DOHH2 (cell line): Measurements from ENCODE around the gene ZBTB7A.

Source experiments
- EZH2phosphoT487 ChIP-seq: fragments of 200-600 bp; sonication (generic); IDR thresholded peaks from 2 replicates; pipeline ENCODE4 v1.6.1; 2017; ENCODE audit warnings: borderline replicate concordance, mild to moderate bottlenecking, antibody characterized with exemption, low read length, moderate library complexity, mixed read lengths
- TF ChIP-seq, protein P1 (sequence below): fragments of 200-600 bp; sonication (generic); IDR thresholded peaks from one replicate; pipeline ENCODE4 v1.5.1; 2014; ENCODE audit warnings: antibody characterized with exemption, mild to moderate bottlenecking, low read depth, low read length; ENCODE audit not compliant: poor library complexity, severe bottlenecking

DNA sequence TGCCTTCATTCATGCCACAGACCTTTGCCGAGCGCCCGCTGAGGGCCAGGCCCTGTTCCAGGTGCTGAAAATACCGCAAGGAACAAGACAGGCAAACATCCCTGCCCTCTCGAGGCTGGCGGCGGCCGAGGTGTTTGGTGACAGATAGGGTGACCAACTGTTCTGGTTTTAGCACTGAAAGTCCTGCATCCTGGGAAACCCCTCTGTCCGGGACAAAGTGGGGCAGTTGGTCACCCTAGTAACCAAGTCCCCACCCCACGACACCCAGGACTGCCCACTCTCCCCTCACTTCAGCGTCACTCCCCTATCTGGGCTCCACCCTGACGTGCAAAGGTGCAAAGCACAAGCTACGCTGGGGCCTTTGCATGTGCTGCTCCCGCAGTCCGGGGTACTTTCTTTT, 17.3 kb downstream of the ZBTB7A start:
- TF ChIP-seq, protein P1, sequence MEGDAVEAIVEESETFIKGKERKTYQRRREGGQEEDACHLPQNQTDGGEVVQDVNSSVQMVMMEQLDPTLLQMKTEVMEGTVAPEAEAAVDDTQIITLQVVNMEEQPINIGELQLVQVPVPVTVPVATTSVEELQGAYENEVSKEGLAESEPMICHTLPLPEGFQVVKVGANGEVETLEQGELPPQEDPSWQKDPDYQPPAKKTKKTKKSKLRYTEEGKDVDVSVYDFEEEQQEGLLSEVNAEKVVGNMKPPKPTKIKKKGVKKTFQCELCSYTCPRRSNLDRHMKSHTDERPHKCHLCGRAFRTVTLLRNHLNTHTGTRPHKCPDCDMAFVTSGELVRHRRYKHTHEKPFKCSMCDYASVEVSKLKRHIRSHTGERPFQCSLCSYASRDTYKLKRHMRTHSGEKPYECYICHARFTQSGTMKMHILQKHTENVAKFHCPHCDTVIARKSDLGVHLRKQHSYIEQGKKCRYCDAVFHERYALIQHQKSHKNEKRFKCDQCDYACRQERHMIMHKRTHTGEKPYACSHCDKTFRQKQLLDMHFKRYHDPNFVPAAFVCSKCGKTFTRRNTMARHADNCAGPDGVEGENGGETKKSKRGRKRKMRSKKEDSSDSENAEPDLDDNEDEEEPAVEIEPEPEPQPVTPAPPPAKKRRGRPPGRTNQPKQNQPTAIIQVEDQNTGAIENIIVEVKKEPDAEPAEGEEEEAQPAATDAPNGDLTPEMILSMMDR = no peak
- no peak for TF ChIP-seq EZH2phosphoT487
